Neural progenitor cell (in vitro differentiated cells): ENCODE measurements around the gene MBOAT1. TPM values are rescaled to one million over a fixed set of nuclear protein-coding genes. Genes with fewer than 3 reads are reported as not detected.

Experiments used
- DNase-seq: peaks from one replicate; pipeline ENCODE4 v3.0.0-alpha.2; 2016; ENCODE audit warnings: low spot score
- H2AFZ ChIP-seq: fragments of 200-600 bp; sonication (generic); replicated peaks from 2 replicates; pipeline ENCODE4 v1.6.1; 2016; ENCODE audit warnings: antibody characterized with exemption
- H3F3A ChIP-seq: fragments of 200-600 bp; sonication (generic); 2 replicates; pipeline ENCODE4 v1.6.1; 2016; ENCODE audit warnings: antibody characterized with exemption, low read depth
- H3K27ac ChIP-seq: fragments of 200-600 bp; sonication (generic); 2 replicates; pipeline ENCODE4 v1.5.1; 2016; ENCODE audit warnings: mild to moderate bottlenecking
- H3K27me3 ChIP-seq: fragments of 200-600 bp; sonication (generic); 2 replicates; pipeline ENCODE4 v1.6.1; 2016; ENCODE audit warnings: mild to moderate bottlenecking, moderate library complexity
- H3K36me3 ChIP-seq: fragments of 200-600 bp; sonication (generic); 2 replicates; pipeline ENCODE4 v1.5.1; 2016
- H3K4me1 ChIP-seq: fragments of 200-600 bp; sonication (generic); 2 replicates; pipeline ENCODE4 v1.6.1; 2016; ENCODE audit warnings: mixed run types
- H3K4me2 ChIP-seq: fragments of 200-600 bp; sonication (generic); 2 replicates; pipeline ENCODE4 v1.6.1; 2016
- H3K4me3 ChIP-seq: fragments of 200-600 bp; sonication (generic); 2 replicates; pipeline ENCODE4 v1.5.1; 2016
- H3K79me2 ChIP-seq: fragments of 200-600 bp; sonication (generic); 2 replicates; pipeline ENCODE4 v1.6.1; 2016; ENCODE audit warnings: low read depth
- H3K9ac ChIP-seq: fragments of 200-600 bp; sonication (generic); 2 replicates; pipeline ENCODE4 v1.6.1; 2016
- H3K9me3 ChIP-seq: fragments of 200-600 bp; sonication (generic); 2 replicates; pipeline ENCODE4 v1.5.1; 2016; ENCODE audit warnings: low read depth
- H4K20me1 ChIP-seq: fragments of 200-600 bp; sonication (generic); 2 replicates; pipeline ENCODE4 v1.6.1; 2016; ENCODE audit warnings: low read depth
- H3K27ac Mint-ChIP-seq: 3 replicates; pipeline ENCODE4 v1.8.0; 2021; ENCODE audit warnings: mixed read lengths
- H3K27me3 Mint-ChIP-seq: 2 replicates; pipeline ENCODE4 v1.8.0; 2022; ENCODE audit warnings: low read depth, mild to moderate bottlenecking, inconsistent platforms, moderate library complexity, mixed read lengths; ENCODE audit not compliant: insufficient read depth
- H3K36me3 Mint-ChIP-seq: 3 replicates; pipeline ENCODE4 v1.8.0; 2021; ENCODE audit warnings: mixed read lengths
- H3K4me1 Mint-ChIP-seq: 3 replicates; pipeline ENCODE4 v1.8.0; 2021; ENCODE audit warnings: mixed read lengths
- H3K4me3 Mint-ChIP-seq: 3 replicates; pipeline ENCODE4 v1.8.0; 2021; ENCODE audit warnings: mild to moderate bottlenecking, moderate library complexity, mixed read lengths
- H3K9me3 Mint-ChIP-seq: 3 replicates; pipeline ENCODE4 v1.8.0; 2020; ENCODE audit warnings: mixed read lengths
- CTCF ChIP-seq: fragments of 200-600 bp; sonication (generic); IDR thresholded peaks from 2 replicates; pipeline ENCODE4 v1.5.1; 2017; ENCODE audit warnings: antibody characterized with exemption, mild to moderate bottlenecking
- EZH2 ChIP-seq: fragments of 200-600 bp; sonication (generic); IDR thresholded peaks from 2 replicates; pipeline ENCODE4 v1.6.1; 2017; ENCODE audit warnings: antibody characterized with exemption, mild to moderate bottlenecking, moderate library complexity
- EZH2phosphoT487 ChIP-seq: fragments of 200-600 bp; sonication (generic); IDR thresholded peaks from 2 replicates; pipeline ENCODE4 v1.6.1; 2017; ENCODE audit warnings: antibody characterized with exemption
- total RNA-seq: library from RNA; depleted of rRNA; stranded (reverse); fragments of >200 nt; gene quantifications from 2 replicates; pipeline ENCODE4 v1.2.3, GENCODE V29; 2015; ENCODE audit warnings: low replicate concordance

MBOAT1 gene
- total RNA-seq, 1 donor from 2014 or later, result 0.45 TPM

- no peak for DNase-seq
- Histone ChIP-seq H2AFZ (no peak overlapping the region), H3K27ac (no peak overlapping the region), H3K27me3 (no peaks in the 10 kb centered on the region), H4K20me1 (no peaks in the 10 kb centered on the region), H3K9ac (no peak overlapping the region), H3K36me3 (no peaks in the 10 kb centered on the region), H3K4me2 (no peak overlapping the region), H3K4me1 (peaks cover 11% of the 10 kb centered on the region), H3K9me3 (no peaks in the 10 kb centered on the region), H3K79me2 (no peaks in the 10 kb centered on the region), H3F3A (no peaks in the 10 kb centered on the region), H3K4me3 (no peak overlapping the region)
- no peak for TF ChIP-seq EZH2phosphoT487
- no peak for TF ChIP-seq CTCF
- no peak for TF ChIP-seq EZH2
- Mint-ChIP-seq H3K27ac (no peak overlapping the region), H3K27me3 (no peaks in the 10 kb centered on the region), H3K4me3 (no peak overlapping the region), H3K36me3 (no peaks in the 10 kb centered on the region), H3K4me1 (peaks cover 9% of the 10 kb centered on the region), H3K9me3 (no peaks in the 10 kb centered on the region)
Observed at GRCh38 chr6:20162515-20162914, 49.8 kb downstream of the MBOAT1 start.

GRCh38 chr6:20160541-20161283, 51.6 kb downstream of the MBOAT1 start:
- DNase-seq, result no peak
- Mint-ChIP-seq H3K9me3 (no peaks in the 10 kb centered on the region), H3K27ac (no peak overlapping the region), H3K4me3 (no peak overlapping the region), H3K36me3 (no peaks in the 10 kb centered on the region), H3K27me3 (no peaks in the 10 kb centered on the region), H3K4me1 (peaks cover 9% of the 10 kb centered on the region)
- TF ChIP-seq EZH2phosphoT487 (no peak), EZH2 (no peak), CTCF (no peak)
- H3K4me3 ChIP-seq, result no peak overlapping the region
- no peaks in the 10 kb centered on the region for H3K27me3 ChIP-seq
- H3F3A ChIP-seq, result no peaks in the 10 kb centered on the region
- H3K9ac ChIP-seq, result no peak overlapping the region
- H3K9me3 ChIP-seq, result no peaks in the 10 kb centered on the region
- no peaks in the 10 kb centered on the region for H3K79me2 ChIP-seq
- H4K20me1 ChIP-seq, result no peaks in the 10 kb centered on the region
- H3K36me3 ChIP-seq, result no peaks in the 10 kb centered on the region
- H2AFZ ChIP-seq, result peak overlapping the region; percentile 14
- no peak overlapping the region for H3K27ac ChIP-seq
- peaks cover 11% of the 10 kb centered on the region for H3K4me1 ChIP-seq
- H3K4me2 ChIP-seq, result no peak overlapping the region

GRCh38 chr6:20159781-20160540, 52.3 kb downstream of the MBOAT1 start:
- Mint-ChIP-seq H3K27ac (no peak overlapping the region), H3K4me3 (no peak overlapping the region)
- no peak overlapping the region for H3K27ac ChIP-seq

More at GRCh38 chr6:20159781-20160540, 52.3 kb downstream of the MBOAT1 start:
- Mint-ChIP-seq H3K36me3 (no peaks in the 10 kb centered on the region), H3K27me3 (no peaks in the 10 kb centered on the region), H3K4me1 (peaks cover 9% of the 10 kb centered on the region), H3K9me3 (no peaks in the 10 kb centered on the region)
- Histone ChIP-seq H3K4me3 (no peak overlapping the region), H2AFZ (peak overlapping the region; percentile 14), H3K36me3 (no peaks in the 10 kb centered on the region), H3K4me2 (no peak overlapping the region), H3K9me3 (no peaks in the 10 kb centered on the region), H3K79me2 (no peaks in the 10 kb centered on the region), H4K20me1 (no peaks in the 10 kb centered on the region), H3K4me1 (peaks cover 11% of the 10 kb centered on the region), H3F3A (no peaks in the 10 kb centered on the region), H3K27me3 (no peaks in the 10 kb centered on the region), H3K9ac (no peak overlapping the region)
- TF ChIP-seq CTCF, result no peak
- no peak for TF ChIP-seq EZH2phosphoT487
- TF ChIP-seq EZH2, result no peak
- DNase-seq, result no peak
